ENCODE results near the gene SMARCB1. TPM values are rescaled to one million over a fixed set of nuclear protein-coding genes. Genes with fewer than 3 reads are reported as not detected.

SMARCB1 gene
- polyA plus RNA-seq, 1 donor, result 79.3 TPM

Other genes with a start within 250 kb of the SMARCB1 start
- gene IGLL1, start 206.7 kb upstream of the SMARCB1 start, polyA plus RNA-seq (ENCODE audit: insufficient read length), result 0.41 TPM
- 0.49 TPM for gene DRICH1, start 154.6 kb upstream of the SMARCB1 start, polyA plus RNA-seq (ENCODE audit: insufficient read length)
- 2.0 TPM for gene RGL4, start 96.0 kb upstream of the SMARCB1 start, polyA plus RNA-seq (ENCODE audit: insufficient read length)
- 6.1 TPM for gene ZNF70, start 35.9 kb upstream of the SMARCB1 start, polyA plus RNA-seq (ENCODE audit: insufficient read length)
- 0.56 TPM for gene VPREB3, start 32.5 kb upstream of the SMARCB1 start, polyA plus RNA-seq (ENCODE audit: insufficient read length)
- 0.50 TPM for gene C22orf15, start 24.0 kb upstream of the SMARCB1 start, polyA plus RNA-seq (ENCODE audit: insufficient read length)
- 53.5 TPM for gene CHCHD10, start 19.0 kb upstream of the SMARCB1 start, polyA plus RNA-seq (ENCODE audit: insufficient read length)
- gene MMP11, start 14.1 kb upstream of the SMARCB1 start, polyA plus RNA-seq (ENCODE audit: insufficient read length), result 8.2 TPM
- 1.2 TPM for gene DERL3, start 52.0 kb downstream of the SMARCB1 start, polyA plus RNA-seq (ENCODE audit: insufficient read length)
- gene SLC2A11, start 70.9 kb downstream of the SMARCB1 start, polyA plus RNA-seq (ENCODE audit: insufficient read length), result 9.5 TPM
- gene MIF, start 107.4 kb downstream of the SMARCB1 start, polyA plus RNA-seq (ENCODE audit: insufficient read length), result 178 TPM
- gene GSTT2B, start 174.2 kb downstream of the SMARCB1 start, polyA plus RNA-seq (ENCODE audit: insufficient read length), result 14.3 TPM
- 3.3 TPM for gene DDTL, start 179.9 kb downstream of the SMARCB1 start, polyA plus RNA-seq (ENCODE audit: insufficient read length)
- 45.9 TPM for gene DDT, start 187.5 kb downstream of the SMARCB1 start, polyA plus RNA-seq (ENCODE audit: insufficient read length)
- gene GSTT2, start 193.2 kb downstream of the SMARCB1 start, polyA plus RNA-seq (ENCODE audit: insufficient read length), result 0.41 TPM
- gene GSTT4, start 218.5 kb downstream of the SMARCB1 start, polyA plus RNA-seq (ENCODE audit: insufficient read length), result not detected
- gene CABIN1, start 224.3 kb downstream of the SMARCB1 start, polyA plus RNA-seq (ENCODE audit: insufficient read length), result 37.9 TPM

Measured in hindlimb muscle (tissue), 1 donor.